Trophoblast cell (in vitro differentiated cells and primary cell): Measurements from ENCODE around the gene INTS6.
A peak's percentile ranks its signal among the peaks of the same experiment; 100 is the strongest.

Source experiments
- DNase-seq, 2 donors: peaks; one replicate each; pipeline ENCODE4 v3.0.0-alpha.2; 2016
- H2AFZ ChIP-seq: 2 replicates; pipeline ENCODE4 v1.6.1; 2013; ENCODE audit warnings: low read length, moderate library complexity, mild to moderate bottlenecking; ENCODE audit not compliant: insufficient read depth, poor library complexity
- H2AK5ac ChIP-seq: 2 replicates; pipeline ENCODE4 v1.6.1; 2013; ENCODE audit warnings: mild to moderate bottlenecking, low read length
- H2BK120ac ChIP-seq: 2 replicates; pipeline ENCODE4 v1.6.1; 2013; ENCODE audit warnings: low read length, mild to moderate bottlenecking, moderate library complexity; ENCODE audit not compliant: insufficient read depth, poor library complexity
- H2BK12ac ChIP-seq: 2 replicates; pipeline ENCODE4 v1.6.1; 2013; ENCODE audit warnings: mild to moderate bottlenecking, low read length, moderate library complexity
- H2BK5ac ChIP-seq: 2 replicates; pipeline ENCODE4 v1.6.1; 2013; ENCODE audit warnings: low read length, low read depth, moderate library complexity, mild to moderate bottlenecking; ENCODE audit not compliant: poor library complexity
- H3K14ac ChIP-seq: 2 replicates; pipeline ENCODE4 v1.6.1; 2013; ENCODE audit warnings: mild to moderate bottlenecking, low read length
- H3K18ac ChIP-seq: 2 replicates; pipeline ENCODE4 v1.6.1; 2013; ENCODE audit warnings: mild to moderate bottlenecking, low read length
- H3K23ac ChIP-seq: 2 replicates; pipeline ENCODE4 v1.6.1; 2013; ENCODE audit warnings: low read length
- H3K27ac ChIP-seq: 2 replicates; pipeline ENCODE4 v1.5.1; 2013; ENCODE audit warnings: low read depth, mild to moderate bottlenecking, inconsistent platforms, low read length, moderate library complexity
- H3K27me3 ChIP-seq: 2 replicates; pipeline ENCODE4 v1.6.1; 2013; ENCODE audit warnings: inconsistent platforms, mild to moderate bottlenecking, low read length, moderate library complexity; ENCODE audit not compliant: insufficient read depth
- H3K36me3 ChIP-seq, 2 experiments: 1 replicate in 1 of 2; 2 replicates in 1 of 2; pipeline ENCODE4 v1.6.1; 2013; ENCODE audit warnings: low read length in 2 of 2, mild to moderate bottlenecking in 2 of 2, moderate library complexity in 1 of 2; ENCODE audit not compliant: insufficient read depth in 2 of 2, control insufficient read depth in 1 of 2
- H3K4ac ChIP-seq: 2 replicates; pipeline ENCODE4 v1.6.1; 2013; ENCODE audit warnings: low read depth, mild to moderate bottlenecking, low read length, moderate library complexity
- H3K4me1 ChIP-seq, 2 experiments: 1 replicate in 1 of 2; 2 replicates in 1 of 2; pipeline ENCODE4 v1.6.1; 2013; ENCODE audit warnings: low read length in 2 of 2, mild to moderate bottlenecking in 2 of 2, moderate library complexity in 1 of 2; ENCODE audit not compliant: insufficient read depth in 2 of 2, control insufficient read depth in 1 of 2
- H3K4me2 ChIP-seq: 2 replicates; pipeline ENCODE4 v1.6.1; 2013; ENCODE audit warnings: inconsistent platforms, mild to moderate bottlenecking, low read length, moderate library complexity
- H3K4me3 ChIP-seq: 2 replicates; pipeline ENCODE4 v1.5.1; 2013; ENCODE audit warnings: mild to moderate bottlenecking, low read depth, low read length, inconsistent platforms
- H3K79me1 ChIP-seq: one replicate; pipeline ENCODE4 v1.6.1; 2013; ENCODE audit warnings: low read length
- H3K79me2 ChIP-seq: 2 replicates; pipeline ENCODE4 v1.6.1; 2013; ENCODE audit warnings: low read length, mild to moderate bottlenecking; ENCODE audit not compliant: control insufficient read depth, insufficient read depth, poor library complexity
- H3K9ac ChIP-seq: 2 replicates; pipeline ENCODE4 v1.6.1; 2013; ENCODE audit warnings: mild to moderate bottlenecking, low read length
- H3K9me3 ChIP-seq: 2 replicates; pipeline ENCODE4 v1.6.1; 2013; ENCODE audit warnings: low read depth, mild to moderate bottlenecking, control low read depth, inconsistent platforms, low read length; ENCODE audit not compliant: insufficient read depth
- H4K12ac ChIP-seq: 2 replicates; pipeline ENCODE4 v1.6.1; 2013; ENCODE audit warnings: low read depth, mild to moderate bottlenecking, low read length, moderate library complexity
- H4K8ac ChIP-seq: 2 replicates; pipeline ENCODE4 v1.6.1; 2013; ENCODE audit warnings: low read depth, mild to moderate bottlenecking, low read length, moderate library complexity
- H4K91ac ChIP-seq: one replicate; pipeline ENCODE4 v1.6.1; 2013; ENCODE audit warnings: low read depth, mild to moderate bottlenecking, low read length, moderate library complexity
- WGBS: extraction: QIAGEN DNeasy Blood & Tissue Kit; methylation state at CpG from one replicate; pipeline ENCODE4 v1.1.7; 2013; ENCODE audit warnings: missing lambda C conversion rate; ENCODE audit not compliant: insufficient read length, insufficient coverage; ENCODE audit errors: extremely low coverage; 5-methylcytosine and 5-hydroxymethylcytosine counted together

Gene INTS6

GRCh38 chr13:51437550-51438127 lies 15.2 kb downstream of the INTS6 start:
- no peak overlapping the region for H4K12ac ChIP-seq

GRCh38 chr13:51435002-51435578 lies 17.7 kb downstream of the INTS6 start:
- no peak overlapping the region for H3K4me3 ChIP-seq
- no CpG with 5 or more reads among the region's 1 CpG for WGBS

More at GRCh38 chr13:51437550-51438127, 15.2 kb downstream of the INTS6 start:
- Histone ChIP-seq H2BK12ac (no peak overlapping the region), H3K14ac (no peak overlapping the region), H3K79me2 (no peaks in the 10 kb centered on the region), H3K4me2 (no peak overlapping the region), H3K4me3 (no peak overlapping the region), H4K8ac (no peak overlapping the region), H3K18ac (no peak overlapping the region), H3K9me3 (no peaks in the 10 kb centered on the region), H2BK5ac (no peak overlapping the region), H3K79me1 (no peaks in the 10 kb centered on the region), H2AK5ac (no peak overlapping the region), H3K4me1 (no peaks in the 10 kb centered on the region), H3K27me3 (no peaks in the 10 kb centered on the region), H2BK120ac (no peak overlapping the region), H2AFZ (no peak overlapping the region), H3K27ac (no peak overlapping the region), H3K23ac (no peak overlapping the region), H3K36me3 (peaks cover 8% of the 10 kb centered on the region in 2 experiments), H4K91ac (no peak overlapping the region), H3K4ac (no peak overlapping the region), H3K9ac (no peak overlapping the region)
- no CpG with 5 or more reads among the region's 4 CpGs for WGBS
- no peak for DNase-seq

GRCh38 chr13:51432576-51432975 lies 20.3 kb downstream of the INTS6 start:
- Histone ChIP-seq H4K12ac (no peak overlapping the region), H4K91ac (no peak overlapping the region), H3K4me3 (no peak overlapping the region), H2AK5ac (no peak overlapping the region), H3K79me2 (no peaks in the 10 kb centered on the region), H2BK5ac (no peak overlapping the region), H3K18ac (no peak overlapping the region), H3K4me1 (no peaks in the 10 kb centered on the region), H3K79me1 (no peaks in the 10 kb centered on the region), H3K23ac (no peak overlapping the region), H2BK120ac (no peak overlapping the region), H2BK12ac (no peak overlapping the region), H3K4ac (no peak overlapping the region), H4K8ac (no peak overlapping the region), H3K27me3 (no peaks in the 10 kb centered on the region), H3K9me3 (no peaks in the 10 kb centered on the region), H2AFZ (no peak overlapping the region), H3K27ac (no peak overlapping the region), H3K4me2 (no peak overlapping the region), H3K9ac (no peak overlapping the region), H3K36me3 (peaks cover 6 to 7% of the 10 kb centered on the region in 2 experiments), H3K14ac (no peak overlapping the region)
- no peak for DNase-seq
- no CpG with 5 or more reads among the region's 2 CpGs for WGBS

More at GRCh38 chr13:51435002-51435578, 17.7 kb downstream of the INTS6 start:
- DNase-seq: peak in 1 of 2 donors; percentile 53
- H3K18ac ChIP-seq: no peak overlapping the region
- H3K23ac ChIP-seq: no peak overlapping the region
- no peak overlapping the region for H3K27ac ChIP-seq
- H4K8ac ChIP-seq: no peak overlapping the region
- H3K4me2 ChIP-seq: no peak overlapping the region
- no peaks in the 10 kb centered on the region for H3K4me1 ChIP-seq
- no peak overlapping the region for H3K4ac ChIP-seq
- H2AFZ ChIP-seq: no peak overlapping the region
- H3K36me3 ChIP-seq: peaks cover 3 to 4% of the 10 kb centered on the region in 2 experiments
- no peak overlapping the region for H3K14ac ChIP-seq
- H2BK120ac ChIP-seq: no peak overlapping the region
- H3K9me3 ChIP-seq: no peaks in the 10 kb centered on the region
- H3K79me1 ChIP-seq: no peaks in the 10 kb centered on the region
- H3K27me3 ChIP-seq: no peaks in the 10 kb centered on the region
- no peak overlapping the region for H2BK5ac ChIP-seq
- H2BK12ac ChIP-seq: no peak overlapping the region
- H3K9ac ChIP-seq: no peak overlapping the region
- no peak overlapping the region for H4K12ac ChIP-seq
- H2AK5ac ChIP-seq: no peak overlapping the region
- no peaks in the 10 kb centered on the region for H3K79me2 ChIP-seq
- no peak overlapping the region for H4K91ac ChIP-seq

DNA sequence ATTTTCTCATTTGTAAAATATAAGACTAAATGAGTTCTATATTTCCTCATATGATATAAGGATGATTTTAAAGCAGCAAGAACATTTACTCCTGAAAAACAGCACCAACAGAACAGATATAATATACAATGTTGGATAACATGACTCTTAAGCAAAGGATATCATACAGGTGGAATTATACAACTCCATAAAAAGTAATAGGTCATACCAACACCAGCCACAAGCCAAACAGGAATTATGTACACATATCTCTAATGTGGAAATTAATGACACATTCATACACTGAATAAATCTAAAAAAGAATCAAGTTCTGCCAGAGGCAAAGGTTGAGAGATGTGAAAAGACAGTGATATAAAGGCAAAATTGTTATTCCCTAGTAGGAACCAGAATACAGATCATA lies 25.9 kb downstream of the INTS6 start:
- Histone ChIP-seq H3K4me3 (no peak overlapping the region), H4K91ac (no peak overlapping the region), H3K4me2 (no peak overlapping the region), H2AFZ (no peak overlapping the region), H2BK5ac (no peak overlapping the region), H3K23ac (no peak overlapping the region), H3K79me1 (no peaks in the 10 kb centered on the region), H3K9ac (no peak overlapping the region), H2BK12ac (no peak overlapping the region), H3K79me2 (no peaks in the 10 kb centered on the region), H3K4me1 (peaks cover 0 to 2% of the 10 kb centered on the region in 2 experiments), H2BK120ac (no peak overlapping the region), H3K4ac (no peak overlapping the region), H3K36me3 (peaks cover 2 to 3% of the 10 kb centered on the region in 2 experiments), H2AK5ac (no peak overlapping the region), H3K14ac (no peak overlapping the region), H3K18ac (no peak overlapping the region), H4K12ac (no peak overlapping the region), H3K27ac (no peak overlapping the region), H4K8ac (no peak overlapping the region), H3K9me3 (no peaks in the 10 kb centered on the region), H3K27me3 (no peaks in the 10 kb centered on the region)
- DNase-seq: no peak
